Mammary epithelial cell (primary cell): ENCODE data around the gene STAC2.

Source experiments
- CTCF ChIP-seq, 2 donors: IDR thresholded peaks in 1 of 2; conservative IDR thresholded peaks in 1 of 2; 2 replicates each; pipeline ENCODE4 v1.5.1; 2011 to 2012; ENCODE audit warnings: inconsistent platforms in 2 of 2, low read length in 2 of 2, mild to moderate bottlenecking in 2 of 2, control low read depth in 1 of 2, low read depth in 1 of 2; ENCODE audit not compliant: insufficient read depth in 1 of 2; ENCODE audit errors: extremely low read depth in 1 of 2
- EZH2 ChIP-seq: IDR thresholded peaks from 2 replicates; pipeline ENCODE4 v1.6.1; 2012; ENCODE audit warnings: low read length, inconsistent platforms, borderline replicate concordance

- TF ChIP-seq CTCF (conservative IDR thresholded peaks at IDR 0.05 in 1 of 2, IDR thresholded peaks at IDR 0.05 in 1 of 2; ENCODE audit: extremely low read depth in 1 of 2, insufficient read depth in 1 of 2, low read depth in 1 of 2, low read length in 2 of 2): no peak
- no peak for TF ChIP-seq EZH2
These were observed 55.2 kb downstream of the STAC2 start for GRCh38 chr17:39170558-39170957.
